SU-DHL-6 (cell line): ENCODE measurements around the gene AKR7A3.
"Not testable (repeated sequence)": the region's sequence is repeated elsewhere in the genome, so short reads cannot be mapped to it uniquely, and the experiment has no call there.

Source experiments
- H2AFZ ChIP-seq: fragments of 200-600 bp; sonication (generic); 2 replicates; pipeline ENCODE4 v1.6.1; 2014; ENCODE audit warnings: low read depth, mild to moderate bottlenecking, moderate library complexity, mixed read lengths, antibody characterized with exemption, low read length; ENCODE audit not compliant: severe bottlenecking
- H3F3A ChIP-seq: fragments of 200-600 bp; shearing (Covaris generic); 2 replicates; pipeline ENCODE4 v1.6.0; 2016; ENCODE audit warnings: antibody characterized with exemption, mild to moderate bottlenecking; ENCODE audit not compliant: insufficient read depth
- H3K27ac ChIP-seq: fragments of 200-600 bp; sonication (generic); 2 replicates; pipeline ENCODE4 v1.5.1; 2016; ENCODE audit warnings: low read depth, mild to moderate bottlenecking, low read length, moderate library complexity, mixed read lengths
- H3K27me3 ChIP-seq: fragments of 200-600 bp; sonication (generic), shearing (Covaris generic); 2 replicates; pipeline ENCODE4 v1.6.0; 2014; ENCODE audit warnings: mild to moderate bottlenecking, low read length
- H3K36me3 ChIP-seq: fragments of 200-600 bp; sonication (generic); 2 replicates; pipeline ENCODE4 v1.6.1; 2014; ENCODE audit warnings: mild to moderate bottlenecking, low read length, mixed read lengths
- H3K4me2 ChIP-seq: fragments of 300-600, 200-600 bp; shearing (Covaris generic), sonication (generic); 2 replicates; pipeline ENCODE4 v1.6.0; 2014; ENCODE audit warnings: low read length, low read depth, mild to moderate bottlenecking; ENCODE audit not compliant: poor library complexity, severe bottlenecking
- H3K4me3 ChIP-seq: fragments of 200-600 bp; sonication (generic); 2 replicates; pipeline ENCODE4 v1.5.1; 2014; ENCODE audit warnings: antibody characterized with exemption, low read length, mild to moderate bottlenecking, mixed read lengths; ENCODE audit not compliant: insufficient read depth, poor library complexity, severe bottlenecking
- H3K79me2 ChIP-seq: fragments of 200-600 bp; sonication (generic); 2 replicates; pipeline ENCODE4 v1.6.1; 2014; ENCODE audit warnings: mild to moderate bottlenecking, low read length, moderate library complexity; ENCODE audit not compliant: insufficient read depth
- H3K9ac ChIP-seq: fragments of 200-600 bp; sonication (generic); 2 replicates; pipeline ENCODE4 v1.7.0; 2014; ENCODE audit warnings: mild to moderate bottlenecking, low read length
- H3K9me2 ChIP-seq: fragments of 200-600 bp; sonication (generic); replicated peaks from 2 replicates; pipeline ENCODE4 v1.6.1; 2014; ENCODE audit warnings: low read length; ENCODE audit not compliant: insufficient read depth
- H3K9me3 ChIP-seq: fragments of 200-600 bp; sonication (generic); 2 replicates; pipeline ENCODE4 v1.6.1; 2014; ENCODE audit warnings: low read length, mixed read lengths; ENCODE audit not compliant: insufficient read depth
- H4K20me1 ChIP-seq: fragments of 200-600 bp; sonication (generic); 2 replicates; pipeline ENCODE4 v1.6.1; 2014; ENCODE audit warnings: low read depth, mild to moderate bottlenecking, antibody characterized with exemption, low read length, moderate library complexity, mixed read lengths
- EZH2phosphoT487 ChIP-seq: fragments of 200-600 bp; sonication (generic), shearing (Covaris generic); conservative IDR thresholded peaks from 2 replicates; pipeline ENCODE4 v1.6.1; 2018; ENCODE audit warnings: mild to moderate bottlenecking, antibody characterized with exemption, low read length, moderate library complexity, mixed read lengths
- TF ChIP-seq, protein P1 (sequence below): fragments of 200-600 bp; sonication (generic); IDR thresholded peaks from one replicate; pipeline ENCODE4 v1.5.1; 2017; ENCODE audit warnings: antibody characterized with exemption, mild to moderate bottlenecking, low read length, moderate library complexity; ENCODE audit not compliant: insufficient read depth, poor library complexity, severe bottlenecking

Gene AKR7A3

GRCh38 chr1:19273106-19273843 lies 15.3 kb downstream of the AKR7A3 start:
- Histone ChIP-seq H3K9ac (no peak overlapping the region), H3K4me3 (no peak overlapping the region), H3K9me2 (no peaks in the 10 kb centered on the region), H3K36me3 (no peaks in the 10 kb centered on the region), H4K20me1 (no peaks in the 10 kb centered on the region), H3K27me3 (no peaks in the 10 kb centered on the region), H3K9me3 (no peaks in the 10 kb centered on the region), H2AFZ (no peak overlapping the region), H3F3A (no peaks in the 10 kb centered on the region), H3K27ac (no peak overlapping the region), H3K4me2 (no peak overlapping the region), H3K79me2 (no peaks in the 10 kb centered on the region)
- no peak for TF ChIP-seq EZH2phosphoT487
- TF ChIP-seq, protein P1, sequence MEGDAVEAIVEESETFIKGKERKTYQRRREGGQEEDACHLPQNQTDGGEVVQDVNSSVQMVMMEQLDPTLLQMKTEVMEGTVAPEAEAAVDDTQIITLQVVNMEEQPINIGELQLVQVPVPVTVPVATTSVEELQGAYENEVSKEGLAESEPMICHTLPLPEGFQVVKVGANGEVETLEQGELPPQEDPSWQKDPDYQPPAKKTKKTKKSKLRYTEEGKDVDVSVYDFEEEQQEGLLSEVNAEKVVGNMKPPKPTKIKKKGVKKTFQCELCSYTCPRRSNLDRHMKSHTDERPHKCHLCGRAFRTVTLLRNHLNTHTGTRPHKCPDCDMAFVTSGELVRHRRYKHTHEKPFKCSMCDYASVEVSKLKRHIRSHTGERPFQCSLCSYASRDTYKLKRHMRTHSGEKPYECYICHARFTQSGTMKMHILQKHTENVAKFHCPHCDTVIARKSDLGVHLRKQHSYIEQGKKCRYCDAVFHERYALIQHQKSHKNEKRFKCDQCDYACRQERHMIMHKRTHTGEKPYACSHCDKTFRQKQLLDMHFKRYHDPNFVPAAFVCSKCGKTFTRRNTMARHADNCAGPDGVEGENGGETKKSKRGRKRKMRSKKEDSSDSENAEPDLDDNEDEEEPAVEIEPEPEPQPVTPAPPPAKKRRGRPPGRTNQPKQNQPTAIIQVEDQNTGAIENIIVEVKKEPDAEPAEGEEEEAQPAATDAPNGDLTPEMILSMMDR: no peak

GRCh38 chr1:19272064-19272463 lies 16.5 kb downstream of the AKR7A3 start:
- Histone ChIP-seq H3K4me2 (no peak overlapping the region), H3K27ac (no peak overlapping the region), H3K79me2 (no peaks in the 10 kb centered on the region), H3K27me3 (no peaks in the 10 kb centered on the region), H3K9me2 (no peaks in the 10 kb centered on the region), H3K9ac (no peak overlapping the region), H3K36me3 (no peaks in the 10 kb centered on the region), H3F3A (no peaks in the 10 kb centered on the region), H3K9me3 (no peaks in the 10 kb centered on the region), H4K20me1 (no peaks in the 10 kb centered on the region), H2AFZ (no peak overlapping the region), H3K4me3 (no peak overlapping the region)
- TF ChIP-seq, protein P1: no peak
- no peak for TF ChIP-seq EZH2phosphoT487

DNA sequence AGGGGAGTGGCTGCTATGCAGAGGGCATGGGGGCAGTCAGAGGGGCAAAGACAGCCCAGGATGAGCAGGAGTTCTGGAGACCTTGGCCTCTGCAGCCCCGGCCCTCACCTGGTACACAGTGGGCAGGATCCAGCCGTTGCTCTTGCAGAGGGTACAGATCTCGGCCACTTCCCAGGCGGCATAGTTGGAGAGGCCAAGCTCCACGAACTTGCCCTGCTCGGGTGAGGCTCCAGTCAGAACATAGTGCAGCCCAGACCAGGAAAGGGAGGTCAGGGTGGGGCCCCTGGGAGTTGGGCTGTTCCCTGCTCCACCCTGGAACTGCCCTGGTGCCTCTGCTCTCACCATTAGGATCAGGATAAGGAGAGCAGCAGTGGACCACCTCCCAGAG lies 18.2 kb downstream of the AKR7A3 start:
- H3K4me3 ChIP-seq, H3K9me2 ChIP-seq, H3K9ac ChIP-seq, H3K27me3 ChIP-seq, H2AFZ ChIP-seq, H3F3A ChIP-seq, H4K20me1 ChIP-seq, H3K79me2 ChIP-seq, H3K9me3 ChIP-seq, H3K4me2 ChIP-seq, H3K27ac ChIP-seq, H3K36me3 ChIP-seq: not testable (repeated sequence)

DNA sequence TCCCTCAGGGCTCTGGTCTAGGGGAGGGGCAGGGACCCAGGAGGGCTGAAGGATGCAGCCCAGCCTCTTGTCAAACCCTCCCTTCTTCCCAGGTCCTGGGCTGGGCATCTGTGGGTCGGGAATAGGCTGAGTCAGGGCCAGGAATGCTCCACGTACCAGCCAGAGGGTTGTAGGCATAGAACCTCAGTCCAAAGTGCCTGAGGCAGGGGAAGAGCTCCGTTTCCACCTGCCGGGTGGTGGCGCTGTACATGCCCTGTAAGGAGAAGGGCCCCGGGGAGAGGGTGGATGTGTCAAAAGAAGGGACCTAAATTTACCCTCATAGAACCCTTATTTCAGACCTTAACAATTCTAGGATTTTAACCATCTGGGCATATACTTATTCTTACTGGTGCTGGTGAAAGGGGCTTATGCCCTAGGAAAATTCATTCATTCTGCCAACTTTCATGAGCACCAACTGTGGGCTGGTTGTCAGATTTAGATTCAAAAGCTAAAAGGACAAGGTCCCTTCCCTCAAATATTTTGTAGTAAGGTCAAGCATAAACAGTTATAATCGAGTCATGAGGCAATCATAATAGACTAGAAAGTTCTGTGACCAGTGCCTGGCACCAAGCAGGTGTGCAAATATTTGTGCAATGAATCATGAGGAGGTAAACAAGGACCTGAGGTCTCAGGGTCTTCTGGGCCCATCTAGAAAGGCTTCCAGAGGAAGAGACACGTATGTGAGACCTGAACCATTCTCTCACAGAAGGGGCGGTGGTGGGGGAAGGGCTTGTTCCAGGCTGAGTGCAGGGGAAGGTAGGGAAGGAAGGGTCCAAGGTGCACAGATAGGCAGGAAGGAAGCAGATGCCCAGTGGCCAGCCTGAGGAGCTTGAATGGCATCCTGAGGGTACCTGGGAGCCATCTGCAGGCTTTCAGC lies 18.9 kb downstream of the AKR7A3 start:
- H3K79me2 ChIP-seq, H2AFZ ChIP-seq, H3K9me3 ChIP-seq, H3K9me2 ChIP-seq, H3K9ac ChIP-seq, H4K20me1 ChIP-seq, H3K27ac ChIP-seq, H3K4me3 ChIP-seq, H3K4me2 ChIP-seq, H3K27me3 ChIP-seq, H3F3A ChIP-seq, H3K36me3 ChIP-seq: not testable (repeated sequence)
